ENCODE measurements around the gene PRG2.

DNA sequence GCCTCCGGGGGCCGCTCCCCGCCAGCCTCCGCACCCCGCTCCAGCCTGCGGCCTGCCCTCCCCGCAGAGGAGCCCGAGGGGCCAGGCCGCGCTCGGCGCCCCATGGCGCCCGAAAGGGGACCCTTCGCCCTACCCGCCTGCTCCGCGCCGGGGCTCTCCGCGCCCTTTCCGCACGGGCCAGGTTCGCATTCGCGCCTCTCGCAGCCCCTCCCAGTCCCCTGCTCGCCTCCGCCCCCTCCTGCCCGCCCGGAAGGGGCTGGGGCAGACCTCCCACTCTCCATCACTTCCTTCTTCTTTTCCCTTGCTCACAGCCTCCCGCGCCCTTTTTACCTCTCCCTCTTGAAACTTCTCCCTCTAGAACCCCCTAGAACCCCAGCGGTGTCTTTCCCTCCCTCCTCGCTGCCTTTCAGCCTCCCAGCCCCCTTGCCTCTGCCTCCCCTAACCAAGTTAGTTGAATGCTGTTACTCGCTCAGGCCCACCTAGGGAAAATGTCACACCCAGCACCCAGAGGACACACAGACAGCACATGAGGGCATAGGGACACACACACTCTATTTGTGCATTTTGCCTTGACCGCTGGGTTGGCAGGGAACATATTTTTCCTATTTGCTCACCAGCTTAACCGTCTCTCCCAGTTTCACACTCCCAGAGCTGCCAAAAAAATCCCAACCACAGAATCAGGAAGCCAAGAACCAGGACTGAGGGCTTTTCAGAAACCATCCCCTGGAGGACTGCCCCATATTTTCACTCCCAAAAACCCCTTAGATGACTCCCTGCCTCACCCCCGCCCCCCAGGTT is 36.7 kb upstream of the PRG2 start, which contains the start of gene SLC43A3:
- TF ChIP-seq EZH2 (IDR thresholded peaks at IDR 0.05; ENCODE audit: low read depth), result no peak
- TF ChIP-seq, protein P1, sequence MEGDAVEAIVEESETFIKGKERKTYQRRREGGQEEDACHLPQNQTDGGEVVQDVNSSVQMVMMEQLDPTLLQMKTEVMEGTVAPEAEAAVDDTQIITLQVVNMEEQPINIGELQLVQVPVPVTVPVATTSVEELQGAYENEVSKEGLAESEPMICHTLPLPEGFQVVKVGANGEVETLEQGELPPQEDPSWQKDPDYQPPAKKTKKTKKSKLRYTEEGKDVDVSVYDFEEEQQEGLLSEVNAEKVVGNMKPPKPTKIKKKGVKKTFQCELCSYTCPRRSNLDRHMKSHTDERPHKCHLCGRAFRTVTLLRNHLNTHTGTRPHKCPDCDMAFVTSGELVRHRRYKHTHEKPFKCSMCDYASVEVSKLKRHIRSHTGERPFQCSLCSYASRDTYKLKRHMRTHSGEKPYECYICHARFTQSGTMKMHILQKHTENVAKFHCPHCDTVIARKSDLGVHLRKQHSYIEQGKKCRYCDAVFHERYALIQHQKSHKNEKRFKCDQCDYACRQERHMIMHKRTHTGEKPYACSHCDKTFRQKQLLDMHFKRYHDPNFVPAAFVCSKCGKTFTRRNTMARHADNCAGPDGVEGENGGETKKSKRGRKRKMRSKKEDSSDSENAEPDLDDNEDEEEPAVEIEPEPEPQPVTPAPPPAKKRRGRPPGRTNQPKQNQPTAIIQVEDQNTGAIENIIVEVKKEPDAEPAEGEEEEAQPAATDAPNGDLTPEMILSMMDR (conservative IDR thresholded peaks at IDR 0.05), result no peak
